Measurements from ENCODE around the gene VSTM2B. TPM values are rescaled to one million over a fixed set of nuclear protein-coding genes. Genes with fewer than 3 reads are reported as not detected.

VSTM2B gene
- total RNA-seq, 1 donor from 2014 or later, result 0.18 TPM

- H3K27ac Mint-ChIP-seq (ENCODE audit: unreplicated experiment), result no peak overlapping the region
- no peak for DNase-seq (ENCODE audit: low spot score)
Measured at GRCh38 chr19:29533578-29534544, 8.1 kb downstream of the VSTM2B start.

GRCh38 chr19:29535214-29535831, 9.5 kb downstream of the VSTM2B start:
- peaks cover 18% of the 10 kb centered on the region for H3K27me3 Mint-ChIP-seq (ENCODE audit: unreplicated experiment)
- H3K36me3 Mint-ChIP-seq (ENCODE audit: low read depth, unreplicated experiment), result no peaks in the 10 kb centered on the region
- DNase-seq (ENCODE audit: low spot score), result no peak
- TF ChIP-seq, protein P1, sequence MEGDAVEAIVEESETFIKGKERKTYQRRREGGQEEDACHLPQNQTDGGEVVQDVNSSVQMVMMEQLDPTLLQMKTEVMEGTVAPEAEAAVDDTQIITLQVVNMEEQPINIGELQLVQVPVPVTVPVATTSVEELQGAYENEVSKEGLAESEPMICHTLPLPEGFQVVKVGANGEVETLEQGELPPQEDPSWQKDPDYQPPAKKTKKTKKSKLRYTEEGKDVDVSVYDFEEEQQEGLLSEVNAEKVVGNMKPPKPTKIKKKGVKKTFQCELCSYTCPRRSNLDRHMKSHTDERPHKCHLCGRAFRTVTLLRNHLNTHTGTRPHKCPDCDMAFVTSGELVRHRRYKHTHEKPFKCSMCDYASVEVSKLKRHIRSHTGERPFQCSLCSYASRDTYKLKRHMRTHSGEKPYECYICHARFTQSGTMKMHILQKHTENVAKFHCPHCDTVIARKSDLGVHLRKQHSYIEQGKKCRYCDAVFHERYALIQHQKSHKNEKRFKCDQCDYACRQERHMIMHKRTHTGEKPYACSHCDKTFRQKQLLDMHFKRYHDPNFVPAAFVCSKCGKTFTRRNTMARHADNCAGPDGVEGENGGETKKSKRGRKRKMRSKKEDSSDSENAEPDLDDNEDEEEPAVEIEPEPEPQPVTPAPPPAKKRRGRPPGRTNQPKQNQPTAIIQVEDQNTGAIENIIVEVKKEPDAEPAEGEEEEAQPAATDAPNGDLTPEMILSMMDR (IDR thresholded peaks at IDR 0.05; ENCODE audit: unreplicated experiment), result no peak
- H3K9me3 Mint-ChIP-seq (ENCODE audit: unreplicated experiment), result no peaks in the 10 kb centered on the region
- no peaks in the 10 kb centered on the region for H3K4me1 Mint-ChIP-seq (ENCODE audit: unreplicated experiment)
- no peak overlapping the region for H3K27ac Mint-ChIP-seq (ENCODE audit: unreplicated experiment)
- H3K4me3 Mint-ChIP-seq (ENCODE audit: unreplicated experiment), result no peak overlapping the region

More at GRCh38 chr19:29533578-29534544, 8.1 kb downstream of the VSTM2B start:
- H3K27me3 Mint-ChIP-seq (ENCODE audit: unreplicated experiment), result peaks cover 25% of the 10 kb centered on the region
- no peak overlapping the region for H3K4me3 Mint-ChIP-seq (ENCODE audit: unreplicated experiment)
- H3K36me3 Mint-ChIP-seq (ENCODE audit: low read depth, unreplicated experiment), result no peaks in the 10 kb centered on the region
- TF ChIP-seq, protein P1 (IDR thresholded peaks at IDR 0.05; ENCODE audit: unreplicated experiment), result no peak
- peaks cover 5% of the 10 kb centered on the region for H3K4me1 Mint-ChIP-seq (ENCODE audit: unreplicated experiment)
- H3K9me3 Mint-ChIP-seq (ENCODE audit: unreplicated experiment), result no peaks in the 10 kb centered on the region

DNA sequence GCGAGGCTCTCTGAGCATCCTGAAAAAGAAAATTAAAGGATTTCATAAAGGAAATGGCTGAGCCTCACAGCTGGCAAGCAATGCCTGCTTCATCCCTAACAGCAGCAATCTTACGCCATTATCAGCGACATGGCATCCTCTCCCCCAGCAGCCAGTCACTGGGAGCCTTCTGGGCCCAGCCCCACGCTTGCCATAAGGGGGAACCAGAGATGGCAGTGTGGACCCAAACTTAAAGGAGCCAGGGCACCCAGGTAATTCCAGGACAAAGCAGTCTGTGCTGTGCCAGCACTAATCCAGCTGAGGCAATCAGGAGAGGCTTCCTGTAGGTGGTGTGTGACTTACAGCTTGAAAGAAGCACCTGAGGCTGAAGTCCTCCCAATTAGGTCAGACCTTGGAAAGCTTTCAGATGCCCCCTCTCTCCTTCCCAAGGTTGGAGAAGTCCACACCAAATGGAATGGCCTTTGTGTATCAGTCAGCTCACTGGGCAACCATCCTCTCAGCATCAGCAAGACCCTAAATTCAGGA, 10.3 kb downstream of the VSTM2B start:
- Mint-ChIP-seq H3K9me3 (ENCODE audit: unreplicated experiment) (no peaks in the 10 kb centered on the region), H3K27ac (ENCODE audit: unreplicated experiment) (no peak overlapping the region), H3K4me3 (ENCODE audit: unreplicated experiment) (no peak overlapping the region), H3K36me3 (ENCODE audit: low read depth, unreplicated experiment) (no peaks in the 10 kb centered on the region), H3K4me1 (ENCODE audit: unreplicated experiment) (no peaks in the 10 kb centered on the region), H3K27me3 (ENCODE audit: unreplicated experiment) (peaks cover 15% of the 10 kb centered on the region)
- TF ChIP-seq, protein P1 (IDR thresholded peaks at IDR 0.05; ENCODE audit: unreplicated experiment), result no peak
- DNase-seq (ENCODE audit: low spot score), result no peak

- Mint-ChIP-seq H3K36me3 (ENCODE audit: low read depth, unreplicated experiment) (no peaks in the 10 kb centered on the region), H3K27me3 (ENCODE audit: unreplicated experiment) (peaks cover 9% of the 10 kb centered on the region), H3K4me3 (ENCODE audit: unreplicated experiment) (no peak overlapping the region), H3K9me3 (ENCODE audit: unreplicated experiment) (no peaks in the 10 kb centered on the region), H3K27ac (ENCODE audit: unreplicated experiment) (no peak overlapping the region), H3K4me1 (ENCODE audit: unreplicated experiment) (no peaks in the 10 kb centered on the region)
- TF ChIP-seq, protein P1 (IDR thresholded peaks at IDR 0.05; ENCODE audit: unreplicated experiment), result no peak
- DNase-seq (ENCODE audit: low spot score), result no peak
Measured at GRCh38 chr19:29537181-29537580, 11.4 kb downstream of the VSTM2B start.
